Panc1 (cell line): Measurements from ENCODE around the gene PDIK1L. TPM values are rescaled to one million over a fixed set of nuclear protein-coding genes. Genes with fewer than 3 reads are reported as not detected.
A peak's percentile ranks its signal among the peaks of the same experiment; 100 is the strongest.

Experiments used
- ATAC-seq: fragments of 200-7000 bp; cut with Tn5 transposase; 2 replicates; pipeline ENCODE4 v1.9.1; 2020; ENCODE audit warnings: mild to moderate bottlenecking, moderate library complexity
- BruUV-seq: library from RNA; stranded (reverse); fragments of 400-500 nt; replicated peaks from 2 replicates; lab custom pipeline; 2021; lab: Mats Ljungman, UMichigan
- CTCF ChIA-PET: fragments of 300-600 bp; sonication (Branson Sonifier 250); formaldehyde crosslinking; loops from one replicate; lab custom pipeline; 2022; ENCODE audit warnings: antibody characterized with exemption; lab: Charles Lee
- POLR2A ChIA-PET: fragments of 300-600 bp; sonication (Branson Sonifier 250); formaldehyde crosslinking; loops from one replicate; lab custom pipeline; 2022; ENCODE audit warnings: antibody characterized with exemption; lab: Charles Lee
- DNase-seq: peaks from one replicate; pipeline ENCODE4 v3.0.0-alpha.2; 2010; ENCODE audit warnings: low read depth, low spot score
- H3K27ac ChIP-seq: 2 replicates; pipeline ENCODE4 v1.5.1; 2011; ENCODE audit warnings: mild to moderate bottlenecking, low read length, inconsistent platforms
- H3K27me3 ChIP-seq: fragments of 200-500 bp; sonication (Bioruptor generic); 2 replicates; pipeline ENCODE4 v1.6.0; 2014; ENCODE audit warnings: low read length, inconsistent platforms; ENCODE audit not compliant: control insufficient read depth, insufficient read depth
- H3K36me3 ChIP-seq: fragments of 200-500 bp; sonication (Bioruptor generic); 2 replicates; pipeline ENCODE4 v1.5.1; 2014; ENCODE audit warnings: inconsistent platforms, mild to moderate bottlenecking, low read length, moderate library complexity; ENCODE audit not compliant: control insufficient read depth, insufficient read depth
- H3K4me1 ChIP-seq: 2 replicates; pipeline ENCODE4 v1.5.1; 2011; ENCODE audit warnings: inconsistent platforms, mild to moderate bottlenecking, low read length, moderate library complexity; ENCODE audit not compliant: control insufficient read depth, insufficient read depth
- H3K4me3 ChIP-seq, 2 experiments: 2 replicates each; pipeline ENCODE4 v1.5.1; 2011 to 2012; ENCODE audit warnings: low read depth in 2 of 2, low read length in 2 of 2, mild to moderate bottlenecking in 2 of 2, inconsistent platforms in 1 of 2, moderate library complexity in 1 of 2
- H3K9me3 ChIP-seq: fragments of 200-500 bp; sonication (Bioruptor generic); 2 replicates; pipeline ENCODE4 v1.5.1; 2014; ENCODE audit warnings: low read depth, mild to moderate bottlenecking, inconsistent platforms, low read length, moderate library complexity; ENCODE audit not compliant: control insufficient read depth, insufficient read depth
- POLR2AphosphoS5 ChIP-seq: IDR thresholded peaks from 2 replicates; pipeline ENCODE4 v1.6.1; 2012; ENCODE audit warnings: mild to moderate bottlenecking, low read depth, low read length, moderate library complexity
- REST ChIP-seq, 2 experiments: IDR thresholded peaks; 2 replicates each; pipeline ENCODE4 v1.6.1; 2011 to 2012; ENCODE audit warnings: low read depth in 2 of 2, control low read depth in 1 of 2, low read length in 1 of 2, mild to moderate bottlenecking in 1 of 2, moderate library complexity in 1 of 2; ENCODE audit not compliant: insufficient read depth in 1 of 2
- SIN3A ChIP-seq: IDR thresholded peaks from 2 replicates; pipeline ENCODE4 v1.6.1; 2012; ENCODE audit warnings: low read depth, mild to moderate bottlenecking, low read length, moderate library complexity, borderline replicate concordance; ENCODE audit not compliant: insufficient read depth
- TCF7L2 ChIP-seq: IDR thresholded peaks from 2 replicates; pipeline ENCODE4 v1.6.1; 2011; ENCODE audit warnings: mild to moderate bottlenecking, low read depth, low read length, inconsistent platforms
- in situ Hi-C: cut with HindIII; loops from 2 replicates; pipeline ENCODE4 v1.10.0; 2016; ENCODE audit warnings: low sequenced_read_pairs, low pct_unique_long_range_greater_than_20kb
- intact Hi-C: fragments of 100-400 bp; cut with micrococcal nuclease; formaldehyde crosslinking; loops from one replicate; pipeline ENCODE4 v1.10.0; 2022; ENCODE audit not compliant: unreplicated experiment
- total RNA-seq: library from RNA; stranded (reverse); gene quantifications from one replicate; pipeline ENCODE4 v1.2.1, GENCODE V29; 2021; ENCODE audit not compliant: unreplicated experiment
- TF ChIP-seq, protein P1 (sequence below): fragments of 450-650 bp; IDR thresholded peaks from 2 replicates; pipeline ENCODE4 v1.5.1; 2017; ENCODE audit warnings: mild to moderate bottlenecking

Gene PDIK1L
- total RNA-seq, 1 experiment from 2014 or later, result 8.0 TPM

DNA sequence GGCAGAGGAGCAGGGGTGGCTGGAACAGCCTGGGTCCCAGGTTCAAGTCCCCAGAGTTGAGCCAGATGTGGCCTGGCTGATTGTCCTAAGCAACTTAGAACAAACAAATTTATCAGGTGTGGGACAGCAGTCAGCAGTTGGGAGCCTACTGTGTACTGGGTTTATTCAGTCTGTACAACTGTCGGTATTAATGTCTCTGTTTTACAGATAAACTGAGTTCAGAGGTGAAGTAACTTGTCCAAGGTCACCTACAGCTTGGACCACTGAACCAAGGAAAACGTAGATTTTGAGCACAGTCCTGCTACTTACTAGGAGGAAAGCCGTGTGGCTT, 29.6 kb upstream of the PDIK1L start:
- no peaks in the 10 kb centered on the region for H3K27me3 ChIP-seq
- ATAC-seq (no peak), DNase-seq (no peak)
- H3K4me1 ChIP-seq, result no peaks in the 10 kb centered on the region
- CTCF ChIA-PET, result no interaction called here
- no TSS peak for BruUV-seq
- H3K4me3 ChIP-seq, result no peak overlapping the region
- TF ChIP-seq TCF7L2 (no peak), SIN3A (no peak), POLR2AphosphoS5 (no peak), REST (IDR thresholded peaks at IDR 0.05; ENCODE audit: insufficient read depth in 1 of 2, low read depth in 2 of 2, low read length in 1 of 2) (no peak)
- TF ChIP-seq, protein P1, sequence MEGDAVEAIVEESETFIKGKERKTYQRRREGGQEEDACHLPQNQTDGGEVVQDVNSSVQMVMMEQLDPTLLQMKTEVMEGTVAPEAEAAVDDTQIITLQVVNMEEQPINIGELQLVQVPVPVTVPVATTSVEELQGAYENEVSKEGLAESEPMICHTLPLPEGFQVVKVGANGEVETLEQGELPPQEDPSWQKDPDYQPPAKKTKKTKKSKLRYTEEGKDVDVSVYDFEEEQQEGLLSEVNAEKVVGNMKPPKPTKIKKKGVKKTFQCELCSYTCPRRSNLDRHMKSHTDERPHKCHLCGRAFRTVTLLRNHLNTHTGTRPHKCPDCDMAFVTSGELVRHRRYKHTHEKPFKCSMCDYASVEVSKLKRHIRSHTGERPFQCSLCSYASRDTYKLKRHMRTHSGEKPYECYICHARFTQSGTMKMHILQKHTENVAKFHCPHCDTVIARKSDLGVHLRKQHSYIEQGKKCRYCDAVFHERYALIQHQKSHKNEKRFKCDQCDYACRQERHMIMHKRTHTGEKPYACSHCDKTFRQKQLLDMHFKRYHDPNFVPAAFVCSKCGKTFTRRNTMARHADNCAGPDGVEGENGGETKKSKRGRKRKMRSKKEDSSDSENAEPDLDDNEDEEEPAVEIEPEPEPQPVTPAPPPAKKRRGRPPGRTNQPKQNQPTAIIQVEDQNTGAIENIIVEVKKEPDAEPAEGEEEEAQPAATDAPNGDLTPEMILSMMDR, result no peak
- in situ Hi-C loops, result no loop called here
- H3K9me3 ChIP-seq, result no peaks in the 10 kb centered on the region
- H3K27ac ChIP-seq, result no peak overlapping the region
- POLR2A ChIA-PET, result interaction anchor here (0.7 kb wide), 1 partner anchor 309 kb away, joined by 6 read pairs; no protein-coding TSS in a partner anchor
- intact Hi-C loops, result no loop called here
- H3K36me3 ChIP-seq, result no peaks in the 10 kb centered on the region

- CTCF ChIA-PET, result no interaction called here
- TF ChIP-seq POLR2AphosphoS5, result no peak
- no peaks in the 10 kb centered on the region for H3K4me1 ChIP-seq
- no peaks in the 10 kb centered on the region for H3K27me3 ChIP-seq
- no peak overlapping the region for H3K27ac ChIP-seq
- no peaks in the 10 kb centered on the region for H3K9me3 ChIP-seq
- BruUV-seq, result no TSS peak
- ATAC-seq (no peak; the same call in 1 of the 2 replicates), DNase-seq (no peak)
- H3K36me3 ChIP-seq, result no peaks in the 10 kb centered on the region
- no peak overlapping the region for H3K4me3 ChIP-seq
- in situ Hi-C loops (no loop called here), intact Hi-C loops (no loop called here)
- POLR2A ChIA-PET, result no interaction called here
These were observed 28.4 kb upstream of the PDIK1L start for GRCh38 chr1:26083208-26083607.

DNA sequence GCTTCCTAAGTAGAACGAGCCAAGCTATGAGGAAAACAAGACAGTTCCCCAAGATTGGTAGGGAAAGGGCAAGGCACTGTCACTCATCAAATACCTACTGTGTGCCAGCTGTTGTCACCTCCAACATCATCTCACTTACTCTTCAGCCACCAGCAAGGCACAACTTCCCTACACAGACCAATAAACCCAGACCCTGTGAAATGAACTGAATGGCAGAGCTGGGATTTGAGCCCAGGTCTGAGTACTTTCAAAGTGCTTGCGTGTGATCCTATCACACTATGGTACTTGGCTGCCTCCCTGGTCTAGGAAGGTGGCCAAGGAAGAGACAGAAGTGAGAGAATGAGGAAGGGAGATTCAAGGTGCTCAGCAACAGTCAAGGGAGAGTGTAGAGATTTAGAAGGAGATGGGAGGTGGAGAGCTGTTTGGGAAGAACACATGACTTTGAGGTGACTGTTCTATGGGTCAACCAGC, 27.5 kb upstream of the PDIK1L start:
- ChIA-PET CTCF (interaction anchor here (0.5 kb wide), 1 partner anchor 20 kb away, joined by 7 read pairs; no protein-coding TSS in a partner anchor), POLR2A (interaction anchor here (0.6 kb wide), 2 partner anchors 134 to 145 kb away, joined by 5 read pairs; no protein-coding TSS in a partner anchor)
- Histone ChIP-seq H3K27me3 (no peaks in the 10 kb centered on the region), H3K9me3 (no peaks in the 10 kb centered on the region), H3K27ac (no peak overlapping the region), H3K36me3 (no peaks in the 10 kb centered on the region), H3K4me1 (no peaks in the 10 kb centered on the region), H3K4me3 (no peak overlapping the region)
- intact Hi-C loops (no loop called here), in situ Hi-C loops (no loop called here)
- DNase-seq (no peak), ATAC-seq (peak; percentile 32; the same call in 1 of the 2 replicates)
- TF ChIP-seq TCF7L2 (no peak), REST (IDR thresholded peaks at IDR 0.05; ENCODE audit: insufficient read depth in 1 of 2, low read depth in 2 of 2, low read length in 1 of 2) (no peak), POLR2AphosphoS5 (no peak), SIN3A (no peak)
- TF ChIP-seq, protein P1, result no peak
- no TSS peak for BruUV-seq
